Panc1 (cell line): Measurements from ENCODE around the gene CEP128. TPM values are rescaled to one million over a fixed set of nuclear protein-coding genes. Genes with fewer than 3 reads are reported as not detected.

Experiments
- ATAC-seq: fragments of 200-7000 bp; cut with Tn5 transposase; 2 replicates; pipeline ENCODE4 v1.9.1; 2020; ENCODE audit warnings: mild to moderate bottlenecking, moderate library complexity
- Bru-seq: library from RNA; stranded (reverse); fragments of 400-500 nt; gene quantifications from one replicate; lab custom pipeline; 2021; lab: Mats Ljungman, UMichigan
- BruChase-seq, 2 experiments: library from RNA; stranded (reverse); fragments of 400-500 nt; gene quantifications; one replicate each; lab custom pipeline; 2021; lab: Mats Ljungman, UMichigan
- BruUV-seq: library from RNA; stranded (reverse); fragments of 400-500 nt; replicated peaks from 2 replicates; lab custom pipeline; 2021; lab: Mats Ljungman, UMichigan
- CTCF ChIA-PET: fragments of 300-600 bp; sonication (Branson Sonifier 250); formaldehyde crosslinking; loops from one replicate; lab custom pipeline; 2022; ENCODE audit warnings: antibody characterized with exemption; lab: Charles Lee
- POLR2A ChIA-PET: fragments of 300-600 bp; sonication (Branson Sonifier 250); formaldehyde crosslinking; loops from one replicate; lab custom pipeline; 2022; ENCODE audit warnings: antibody characterized with exemption; lab: Charles Lee
- DNase-seq: peaks from one replicate; pipeline ENCODE4 v3.0.0-alpha.2; 2010; ENCODE audit warnings: low read depth, low spot score
- H3K27ac ChIP-seq: 2 replicates; pipeline ENCODE4 v1.5.1; 2011; ENCODE audit warnings: mild to moderate bottlenecking, low read length, inconsistent platforms
- H3K27me3 ChIP-seq: fragments of 200-500 bp; sonication (Bioruptor generic); 2 replicates; pipeline ENCODE4 v1.6.0; 2014; ENCODE audit warnings: low read length, inconsistent platforms; ENCODE audit not compliant: control insufficient read depth, insufficient read depth
- H3K36me3 ChIP-seq: fragments of 200-500 bp; sonication (Bioruptor generic); 2 replicates; pipeline ENCODE4 v1.5.1; 2014; ENCODE audit warnings: inconsistent platforms, mild to moderate bottlenecking, low read length, moderate library complexity; ENCODE audit not compliant: control insufficient read depth, insufficient read depth
- H3K4me1 ChIP-seq: 2 replicates; pipeline ENCODE4 v1.5.1; 2011; ENCODE audit warnings: inconsistent platforms, mild to moderate bottlenecking, low read length, moderate library complexity; ENCODE audit not compliant: control insufficient read depth, insufficient read depth
- H3K4me3 ChIP-seq, 2 experiments: 2 replicates each; pipeline ENCODE4 v1.5.1; 2011 to 2012; ENCODE audit warnings: low read depth in 2 of 2, low read length in 2 of 2, mild to moderate bottlenecking in 2 of 2, inconsistent platforms in 1 of 2, moderate library complexity in 1 of 2
- H3K9me3 ChIP-seq: fragments of 200-500 bp; sonication (Bioruptor generic); 2 replicates; pipeline ENCODE4 v1.5.1; 2014; ENCODE audit warnings: low read depth, mild to moderate bottlenecking, inconsistent platforms, low read length, moderate library complexity; ENCODE audit not compliant: control insufficient read depth, insufficient read depth
- CTCF ChIP-seq: fragments of 450-650 bp; IDR thresholded peaks from 2 replicates; pipeline ENCODE4 v1.5.1; 2017; ENCODE audit warnings: mild to moderate bottlenecking
- POLR2AphosphoS5 ChIP-seq: IDR thresholded peaks from 2 replicates; pipeline ENCODE4 v1.6.1; 2012; ENCODE audit warnings: mild to moderate bottlenecking, low read depth, low read length, moderate library complexity
- REST ChIP-seq, 2 experiments: IDR thresholded peaks; 2 replicates each; pipeline ENCODE4 v1.6.1; 2011 to 2012; ENCODE audit warnings: low read depth in 2 of 2, control low read depth in 1 of 2, low read length in 1 of 2, mild to moderate bottlenecking in 1 of 2, moderate library complexity in 1 of 2; ENCODE audit not compliant: insufficient read depth in 1 of 2
- SIN3A ChIP-seq: IDR thresholded peaks from 2 replicates; pipeline ENCODE4 v1.6.1; 2012; ENCODE audit warnings: low read depth, mild to moderate bottlenecking, low read length, moderate library complexity, borderline replicate concordance; ENCODE audit not compliant: insufficient read depth
- TCF7L2 ChIP-seq: IDR thresholded peaks from 2 replicates; pipeline ENCODE4 v1.6.1; 2011; ENCODE audit warnings: mild to moderate bottlenecking, low read depth, low read length, inconsistent platforms
- in situ Hi-C: cut with HindIII; loops from 2 replicates; pipeline ENCODE4 v1.10.0; 2016; ENCODE audit warnings: low sequenced_read_pairs, low pct_unique_long_range_greater_than_20kb
- intact Hi-C: fragments of 100-400 bp; cut with micrococcal nuclease; formaldehyde crosslinking; loops from one replicate; pipeline ENCODE4 v1.10.0; 2022; ENCODE audit not compliant: unreplicated experiment
- long read RNA-seq: library from polyadenylated mRNA; unstranded; transcript quantifications from one replicate; pipeline ENCODE4 v2.0.0, GENCODE V29; 2021; ENCODE audit not compliant: unreplicated experiment
- polyA plus RNA-seq: library from polyadenylated mRNA; unstranded; fragments of >200 nt; gene quantifications from one replicate; pipeline ENCODE4 v1.2.1, GENCODE V29; 2012; ENCODE audit warnings: missing spikeins; ENCODE audit not compliant: insufficient read length
- total RNA-seq: library from RNA; stranded (reverse); gene quantifications from one replicate; pipeline ENCODE4 v1.2.1, GENCODE V29; 2021; ENCODE audit not compliant: unreplicated experiment

CEP128 gene
- 9.3 TPM for total RNA-seq
- polyA plus RNA-seq, result 1.6 TPM
- percentile 63 among the genes with signal in this experiment for Bru-seq, nascent RNA
- percentile 53 among the genes with signal in this experiment for BruChase-seq, experiment 1, labeled RNA remaining after a 2-hour chase
- BruChase-seq, experiment 2, labeled RNA remaining after a 6-hour chase, result percentile 48 among the genes with signal in this experiment
- long read RNA-seq, full-length matches to known transcripts, result 10 of 23 reads
- long read RNA-seq, partial matches to known transcripts, result 4 of 23 reads
- long read RNA-seq, other reads (novel, unspliced or antisense), result 9 of 23 reads

GRCh38 chr14:80941241-80942185, at the start of gene CEP128:
CEP128 (minus strand) TSS chr14:80941738.
- no peaks in the 10 kb centered on the region; the same call in 1 of the 2 replicates for H3K36me3 ChIP-seq
- in situ Hi-C loops (no loop called here), intact Hi-C loops (no loop called here)
- TF ChIP-seq CTCF (no peak), SIN3A (peak; percentile 96), TCF7L2 (peak; percentile 93), POLR2AphosphoS5 (0 out of 2 replicates have a peak, but pooled peaks have one; percentile 34)
- peak; percentile 88 for DNase-seq
- BruUV-seq, result TSS peak; percentile 80
- H3K27ac ChIP-seq, result peak within 1 kb of the TSS; percentile 68
- H3K27me3 ChIP-seq, result no peaks in the 10 kb centered on the region
- peak within 1 kb of the TSS; percentile 64 to 79 for H3K4me3 ChIP-seq
- peak; percentile 100 for ATAC-seq
- peaks cover 4% of the 10 kb centered on the region for H3K4me1 ChIP-seq
- H3K9me3 ChIP-seq, result no peaks in the 10 kb centered on the region
- CTCF ChIA-PET, result no interaction called here
- POLR2A ChIA-PET, result interaction anchor here (0.6 kb wide), 1 partner anchor 896 kb away, joined by 3 read pairs; no protein-coding TSS in a partner anchor

- no peak overlapping the region for H3K4me3 ChIP-seq
- ChIA-PET POLR2A (no interaction called here), CTCF (interaction anchor here (0.6 kb wide), 1 partner anchor 87 kb away, joined by 3 read pairs; no protein-coding TSS in a partner anchor)
- no peaks in the 10 kb centered on the region for H3K4me1 ChIP-seq
- DNase-seq, result no peak
- ATAC-seq, result no peak
- no peak for TF ChIP-seq POLR2AphosphoS5
- no peak for TF ChIP-seq REST (IDR thresholded peaks at IDR 0.05; ENCODE audit: insufficient read depth in 1 of 2, low read depth in 2 of 2, low read length in 1 of 2)
- no peak for TF ChIP-seq TCF7L2
- TF ChIP-seq SIN3A, result no peak
- TF ChIP-seq CTCF, result no peak
- intact Hi-C loops, result no loop called here
- BruUV-seq, result no TSS peak
- H3K27ac ChIP-seq, result no peak overlapping the region
- in situ Hi-C loops, result no loop called here
- no peaks in the 10 kb centered on the region for H3K9me3 ChIP-seq
- peaks cover 2% of the 10 kb centered on the region; the same call in 1 of the 2 replicates for H3K27me3 ChIP-seq
- H3K36me3 ChIP-seq, result no peaks in the 10 kb centered on the region
Observed at GRCh38 chr14:80988735-80989429, 47.3 kb upstream of the CEP128 start.
